Myocyte (in vitro differentiated cells): ENCODE results near the gene OMG. TPM values are rescaled to one million over a fixed set of nuclear protein-coding genes. Genes with fewer than 3 reads are reported as not detected.
"Not testable (repeated sequence)": the region's sequence is repeated elsewhere in the genome, so short reads cannot be mapped to it uniquely, and the experiment has no call there.

ENCODE experiments used
- DNase-seq: peaks from one replicate; pipeline ENCODE4 v3.0.0-alpha.2; 2012; ENCODE audit warnings: low read depth
- total RNA-seq: library from RNA; depleted of rRNA; stranded (reverse); fragments of >200 nt; gene quantifications from 2 replicates; pipeline ENCODE4 v1.2.3, GENCODE V29; 2014

OMG gene
- total RNA-seq, 1 donor from 2014 or later = 0.27 TPM

GRCh38 chr17:31262923-31263322 lies 34.1 kb downstream of the OMG start:
- not testable (repeated sequence) for DNase-seq

- no peak for DNase-seq
Observed at GRCh38 chr17:31261601-31262000, 35.4 kb downstream of the OMG start.

GRCh38 chr17:31260151-31260550 lies 36.9 kb downstream of the OMG start:
- DNase-seq = no peak

DNA sequence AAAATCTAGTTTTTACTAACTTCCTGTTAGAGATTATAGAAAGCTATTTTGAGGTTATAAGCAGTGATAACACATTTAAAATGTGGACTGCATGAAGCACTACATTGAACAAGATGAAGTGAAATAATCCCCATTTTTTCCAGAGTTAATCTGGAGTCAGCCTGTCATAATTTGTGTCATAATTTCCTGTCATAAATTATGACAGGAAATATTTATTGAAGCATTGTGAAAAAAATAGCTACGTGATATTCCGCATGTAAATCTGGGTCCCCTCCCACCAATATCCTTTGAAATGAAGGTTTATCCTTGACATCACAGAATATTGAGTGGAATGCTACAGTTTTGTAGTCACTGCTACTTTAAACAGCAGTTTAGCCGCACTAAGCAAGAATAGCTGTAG lies 40.1 kb downstream of the OMG start:
- no peak for DNase-seq

DNA sequence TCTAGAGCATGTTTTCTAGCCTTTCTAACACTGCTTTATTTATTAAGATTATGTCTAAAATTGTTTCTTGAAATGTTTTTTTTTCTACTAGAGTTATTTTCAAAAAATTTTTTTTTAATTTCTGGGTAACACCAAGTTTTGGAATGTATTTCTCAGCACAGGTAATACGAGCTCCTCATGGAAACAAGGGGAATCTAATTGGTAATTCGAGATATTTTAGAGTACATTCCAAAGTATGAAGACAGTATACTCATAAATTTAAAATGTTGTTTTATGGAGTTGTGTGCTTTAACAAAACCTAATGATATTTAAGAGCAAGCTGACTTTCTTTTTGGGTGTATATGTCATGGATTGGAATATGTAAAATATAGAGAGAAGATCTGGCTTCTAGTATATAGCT lies 42.4 kb downstream of the OMG start:
- no peak for DNase-seq

DNA sequence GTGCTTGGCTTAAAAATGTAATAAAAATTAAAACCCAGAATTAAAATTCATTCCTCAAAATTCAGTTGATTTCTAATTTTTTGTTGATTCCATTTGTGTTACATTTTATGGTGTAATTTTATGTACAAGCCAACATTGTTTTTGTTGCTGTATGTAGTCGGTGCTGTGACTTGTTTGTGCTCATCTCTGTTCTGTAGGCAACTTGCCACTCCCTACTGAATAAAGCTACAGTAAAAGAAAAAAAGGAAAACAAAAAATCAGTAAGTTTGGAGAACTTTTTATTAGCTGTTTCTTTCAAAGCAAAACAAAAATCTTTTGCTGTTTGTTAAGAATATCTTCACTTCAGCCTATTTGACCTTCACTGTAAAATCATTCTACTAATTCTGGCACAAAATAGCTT lies 44.3 kb downstream of the OMG start:
- DNase-seq = no peak

DNA sequence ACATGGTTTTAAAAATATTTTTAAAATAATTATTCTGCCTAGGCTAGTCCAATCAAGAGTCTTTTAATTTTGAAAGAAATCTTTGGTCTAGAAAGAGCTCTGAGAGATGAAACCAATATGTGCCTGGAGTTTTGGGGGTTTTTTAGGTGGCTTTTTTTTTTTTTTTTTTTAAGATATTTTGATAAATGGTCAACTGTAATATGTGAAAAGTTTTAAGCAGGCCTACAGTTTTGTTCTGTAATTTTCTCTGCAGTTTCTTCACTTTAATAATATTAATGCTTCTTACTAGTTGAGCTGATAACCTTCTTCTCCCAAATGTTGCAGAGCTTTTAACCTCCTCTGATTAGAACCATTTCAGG lies 45.1 kb downstream of the OMG start:
- DNase-seq = no peak

DNA sequence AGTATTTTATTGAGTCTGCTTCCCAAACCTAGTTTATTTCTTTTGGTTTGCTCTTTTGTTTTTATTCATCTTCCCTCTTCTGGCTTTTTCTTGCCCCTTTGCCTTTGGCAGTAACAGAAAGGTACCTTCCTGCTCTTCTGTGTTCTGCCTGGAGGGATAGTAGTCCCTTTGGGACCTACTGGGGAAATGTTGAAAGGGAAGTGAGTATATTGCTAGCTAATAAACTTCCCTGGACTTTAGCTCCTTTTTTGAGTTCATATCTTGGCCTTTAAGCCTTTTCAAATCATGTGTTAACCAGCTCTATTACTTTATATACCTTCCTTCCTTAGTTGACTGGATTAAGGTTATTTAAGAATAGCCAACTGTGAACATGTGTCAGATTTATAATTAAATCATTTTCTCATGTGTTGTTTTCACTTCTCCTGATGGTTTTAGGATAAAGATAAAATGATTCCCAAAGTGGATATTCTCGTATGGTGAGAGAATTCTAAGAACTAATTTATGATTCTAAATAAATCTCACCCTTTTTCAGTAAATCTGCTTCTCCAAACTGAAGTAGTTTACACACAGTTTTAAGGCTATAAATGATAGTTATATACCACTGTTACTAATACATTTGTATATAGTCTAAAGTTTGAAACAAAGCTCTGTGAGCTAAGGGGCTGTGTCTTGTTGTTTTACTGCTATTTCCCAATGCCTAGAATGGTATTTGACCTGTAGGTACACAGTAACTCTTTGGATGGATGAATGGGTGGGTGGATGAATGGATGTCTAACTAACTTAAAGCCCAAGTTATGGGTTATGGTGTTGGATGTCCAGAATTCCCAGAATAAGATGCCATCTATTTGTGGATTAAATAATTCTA lies 45.7 kb downstream of the OMG start:
- DNase-seq = no peak

DNA sequence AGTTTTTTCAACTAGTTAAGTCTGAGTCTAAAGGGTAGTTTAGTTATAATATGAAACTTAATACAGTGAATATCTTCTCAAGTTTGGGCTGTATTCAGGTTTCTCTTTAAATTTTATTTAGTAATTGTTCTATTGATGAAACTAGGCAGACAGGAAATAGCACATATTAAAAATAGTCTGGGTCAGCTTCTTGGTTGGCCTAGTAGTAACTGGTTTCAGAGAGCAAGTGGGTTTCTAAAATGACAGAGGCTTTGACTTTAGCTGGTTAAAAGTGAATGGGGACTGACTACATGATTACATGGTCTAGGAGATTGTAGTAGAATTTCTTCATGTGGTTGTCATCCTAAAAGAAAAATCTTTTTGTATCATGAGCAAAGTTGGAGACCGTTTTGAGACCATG lies 46.8 kb downstream of the OMG start:
- no peak for DNase-seq

DNA sequence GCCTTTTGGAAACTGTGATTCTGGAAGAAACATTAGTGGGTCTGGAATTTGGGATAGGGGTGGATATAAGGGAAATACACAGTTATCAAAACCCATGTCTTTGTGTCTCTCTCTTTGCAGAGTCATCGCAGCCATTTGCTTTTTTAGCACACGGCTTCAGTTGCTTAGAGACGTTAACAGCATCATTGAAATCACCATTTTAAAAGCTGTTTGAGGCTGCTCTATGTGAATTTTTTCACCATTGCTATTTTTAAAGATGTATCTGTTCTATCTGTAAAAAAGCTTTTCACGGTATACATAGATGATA lies 47.3 kb downstream of the OMG start:
- DNase-seq = no peak

- no peak for DNase-seq
Observed at GRCh38 chr17:31248986-31249834, 47.8 kb downstream of the OMG start.

Other genes starting within 250 kb of the OMG start
- 31.8 and 42.9 TPM in 2 replicates for gene NF1, start 202.3 kb downstream of the OMG start, total RNA-seq
- 1.8 and 2.2 TPM in 2 replicates for gene EVI2B, start 16.8 kb upstream of the OMG start, total RNA-seq
- gene EVI2A, start 24.4 kb upstream of the OMG start, total RNA-seq = 48.6 and 59.2 TPM in 2 replicates
- 0.29 and 0.83 TPM in 2 replicates for gene RAB11FIP4, start 94.4 kb upstream of the OMG start, total RNA-seq